ENCODE results near the gene C9.

DNA sequence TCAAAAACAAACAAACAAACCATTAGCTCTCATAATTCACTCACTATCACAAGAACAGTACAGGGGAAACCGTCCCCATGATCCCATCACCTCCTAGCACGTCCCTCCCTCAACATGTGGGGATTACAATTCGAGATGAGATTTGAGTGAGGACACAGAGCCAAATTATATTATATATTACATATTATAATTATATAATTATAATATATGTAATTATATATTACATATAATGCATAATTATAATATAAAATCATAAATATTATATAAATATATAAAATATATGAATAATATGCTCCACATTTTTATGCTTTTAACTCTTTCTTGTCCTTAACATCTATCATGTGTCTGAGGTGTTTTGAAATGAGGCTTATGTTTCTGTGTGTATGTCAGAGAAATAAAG, 3.4 kb upstream of the C9 start:
- TF ChIP-seq, protein P1, sequence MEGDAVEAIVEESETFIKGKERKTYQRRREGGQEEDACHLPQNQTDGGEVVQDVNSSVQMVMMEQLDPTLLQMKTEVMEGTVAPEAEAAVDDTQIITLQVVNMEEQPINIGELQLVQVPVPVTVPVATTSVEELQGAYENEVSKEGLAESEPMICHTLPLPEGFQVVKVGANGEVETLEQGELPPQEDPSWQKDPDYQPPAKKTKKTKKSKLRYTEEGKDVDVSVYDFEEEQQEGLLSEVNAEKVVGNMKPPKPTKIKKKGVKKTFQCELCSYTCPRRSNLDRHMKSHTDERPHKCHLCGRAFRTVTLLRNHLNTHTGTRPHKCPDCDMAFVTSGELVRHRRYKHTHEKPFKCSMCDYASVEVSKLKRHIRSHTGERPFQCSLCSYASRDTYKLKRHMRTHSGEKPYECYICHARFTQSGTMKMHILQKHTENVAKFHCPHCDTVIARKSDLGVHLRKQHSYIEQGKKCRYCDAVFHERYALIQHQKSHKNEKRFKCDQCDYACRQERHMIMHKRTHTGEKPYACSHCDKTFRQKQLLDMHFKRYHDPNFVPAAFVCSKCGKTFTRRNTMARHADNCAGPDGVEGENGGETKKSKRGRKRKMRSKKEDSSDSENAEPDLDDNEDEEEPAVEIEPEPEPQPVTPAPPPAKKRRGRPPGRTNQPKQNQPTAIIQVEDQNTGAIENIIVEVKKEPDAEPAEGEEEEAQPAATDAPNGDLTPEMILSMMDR (IDR thresholded peaks at IDR 0.05), result no peak
- no peak for TF ChIP-seq POLR2A (IDR thresholded peaks at IDR 0.05)
